ENCODE data around the gene ELFN1. TPM values are rescaled to one million over a fixed set of nuclear protein-coding genes. Genes with fewer than 3 reads are reported as not detected.

The ELFN1 gene
- total RNA-seq, 2 donors from 2014 or later: 0.12 to 0.40 TPM

GRCh38 chr7:1720326-1720725 lies 50.2 kb downstream of the ELFN1 start:
- Histone ChIP-seq H3K4me1 (no peaks in the 10 kb centered on the region), H3K9ac (ENCODE audit: low read depth in 2 of 2, low read length in 2 of 2) (no peak overlapping the region), H3K27me3 (no peaks in the 10 kb centered on the region), H3K4me3 (no peak overlapping the region), H3K36me3 (no peaks in the 10 kb centered on the region), H3K9me3 (no peaks in the 10 kb centered on the region), H3K27ac (no peak overlapping the region)
- intact Hi-C loops (cut with DNase I): no loop called here
- DNase-seq: no peak
- TF ChIP-seq CTCF (IDR thresholded peaks at IDR 0.05): no peak

DNA sequence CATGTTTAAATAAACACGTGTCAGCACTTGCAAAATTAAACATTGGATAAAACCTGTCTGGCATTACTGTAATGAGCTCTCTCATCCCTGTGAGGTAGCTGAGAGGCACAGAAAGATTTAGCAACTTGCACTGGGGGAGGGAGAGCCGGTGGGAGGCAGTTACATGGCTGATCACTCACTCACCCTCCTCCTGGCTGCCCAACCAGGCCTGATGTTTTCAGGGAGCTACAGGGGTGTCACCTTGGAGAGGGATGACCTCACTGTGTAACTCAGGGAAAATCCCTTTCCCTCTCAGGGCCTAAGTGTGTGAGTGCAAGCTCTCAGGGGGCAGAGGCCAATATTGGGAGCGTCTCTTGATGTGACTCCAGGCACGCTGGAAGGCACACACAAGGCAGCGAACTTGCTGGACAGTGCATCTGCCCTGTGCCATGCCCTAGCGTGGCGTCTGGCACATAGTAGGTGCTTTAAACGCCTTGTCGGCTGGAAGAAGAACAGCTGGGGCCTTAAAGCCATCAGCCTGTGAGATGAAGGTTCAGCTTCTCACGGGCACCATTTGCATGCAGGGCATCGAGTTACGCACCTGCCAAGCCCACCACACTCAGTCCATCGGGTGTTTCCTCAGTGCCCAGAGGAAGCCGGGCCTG lies 51.1 kb downstream of the ELFN1 start:
- no peaks in the 10 kb centered on the region for H3K9me3 ChIP-seq
- intact Hi-C loops (cut with DNase I): no loop called here
- TF ChIP-seq CTCF (IDR thresholded peaks at IDR 0.05): no peak
- no peak for DNase-seq
- no peaks in the 10 kb centered on the region for H3K4me1 ChIP-seq
- H3K27ac ChIP-seq: no peak overlapping the region
- no peak overlapping the region for H3K9ac ChIP-seq (ENCODE audit: low read depth in 2 of 2, low read length in 2 of 2)
- no peaks in the 10 kb centered on the region for H3K36me3 ChIP-seq
- H3K4me3 ChIP-seq: no peak overlapping the region
- no peaks in the 10 kb centered on the region for H3K27me3 ChIP-seq

GRCh38 chr7:1723254-1723653 lies 53.2 kb downstream of the ELFN1 start:
- no peaks in the 10 kb centered on the region for H3K9me3 ChIP-seq
- no peaks in the 10 kb centered on the region for H3K27me3 ChIP-seq
- no peak overlapping the region for H3K9ac ChIP-seq (ENCODE audit: low read depth in 2 of 2, low read length in 2 of 2)
- no peak for DNase-seq
- intact Hi-C loops (cut with DNase I): no loop called here
- TF ChIP-seq CTCF (IDR thresholded peaks at IDR 0.05): no peak
- H3K27ac ChIP-seq: no peak overlapping the region
- no peak overlapping the region for H3K4me3 ChIP-seq
- H3K36me3 ChIP-seq: no peaks in the 10 kb centered on the region
- no peaks in the 10 kb centered on the region for H3K4me1 ChIP-seq

DNA sequence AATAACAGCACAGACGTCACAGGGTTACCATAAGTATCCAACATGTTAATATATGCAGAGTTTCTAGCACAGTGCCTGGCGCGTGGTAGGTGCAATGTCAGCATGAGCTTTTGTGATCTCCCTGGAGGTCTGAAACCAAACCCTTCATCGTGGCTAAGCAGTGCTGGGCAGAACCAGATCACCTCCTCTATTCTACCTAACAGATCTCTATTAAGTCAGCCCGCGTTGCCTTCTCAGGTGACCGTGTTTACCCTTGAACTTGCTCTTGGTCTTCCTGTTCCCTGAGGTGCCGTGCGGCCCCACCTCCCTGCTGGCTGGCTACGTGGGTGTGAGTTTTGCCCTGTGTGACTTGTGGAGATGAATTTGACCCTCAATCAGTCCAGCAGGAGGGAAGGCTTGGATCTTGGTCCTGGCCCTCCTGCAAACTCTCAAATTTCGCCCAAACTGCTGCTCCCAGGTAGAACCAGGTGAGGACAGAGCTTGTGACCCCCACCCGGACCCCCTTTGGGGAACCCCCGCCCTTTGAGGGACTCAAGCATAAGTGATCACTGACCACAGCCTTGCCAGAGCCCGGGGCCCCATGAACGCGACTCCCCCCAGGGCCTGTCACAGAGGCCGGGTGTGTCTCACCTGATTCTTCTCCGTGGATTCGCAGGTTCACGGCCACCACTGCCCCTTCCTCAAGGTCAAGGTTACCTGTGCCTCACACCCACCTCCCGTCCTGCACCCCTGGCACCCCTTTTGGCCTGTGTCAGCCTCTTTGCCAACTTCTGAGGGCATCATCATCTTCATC lies 54.2 kb downstream of the ELFN1 start:
- Histone ChIP-seq H3K36me3 (no peaks in the 10 kb centered on the region), H3K4me3 (no peak overlapping the region), H3K27ac (no peak overlapping the region), H3K9me3 (no peaks in the 10 kb centered on the region), H3K27me3 (no peaks in the 10 kb centered on the region), H3K9ac (ENCODE audit: low read depth in 2 of 2, low read length in 2 of 2) (no peak overlapping the region), H3K4me1 (no peaks in the 10 kb centered on the region)
- TF ChIP-seq CTCF (IDR thresholded peaks at IDR 0.05): no peak
- intact Hi-C loops (cut with DNase I): no loop called here
- DNase-seq: no peak

- Histone ChIP-seq H3K9me3 (no peaks in the 10 kb centered on the region), H3K4me1 (no peaks in the 10 kb centered on the region), H3K4me3 (no peak overlapping the region), H3K27me3 (no peaks in the 10 kb centered on the region), H3K36me3 (no peaks in the 10 kb centered on the region), H3K9ac (ENCODE audit: low read depth in 2 of 2, low read length in 2 of 2) (no peak overlapping the region), H3K27ac (no peak overlapping the region)
- TF ChIP-seq CTCF (IDR thresholded peaks at IDR 0.05): no peak
- no peak for DNase-seq
- intact Hi-C loops (cut with DNase I): no loop called here
These were observed 55.2 kb downstream of the ELFN1 start for GRCh38 chr7:1725199-1725690.

Measured in colonic mucosa (tissue), 4 donors.